NCI-H2107 (cell line): Measurements from ENCODE around the gene CYP39A1.

Experiments
- DNase-seq: peaks from one replicate; lab custom pipeline; 2025; lab: John Stamatoyannopoulos, UW

Gene CYP39A1

GRCh38 chr6:46652603-46653438 lies at the start of gene CYP39A1, which contains the start of gene SLC25A27:
TSS of gene CYP39A1 (minus strand) at chr6:46652818. CDS start at chr6:46652582, 236 bp downstream.
TSS of gene SLC25A27 (plus strand) at chr6:46652975. CDS start at chr6:46653193, 218 bp downstream.
- peak; percentile 48 for DNase-seq

GRCh38 chr6:46699970-46700369 lies 47.4 kb upstream of the CYP39A1 start:
- DNase-seq = no peak

DNA sequence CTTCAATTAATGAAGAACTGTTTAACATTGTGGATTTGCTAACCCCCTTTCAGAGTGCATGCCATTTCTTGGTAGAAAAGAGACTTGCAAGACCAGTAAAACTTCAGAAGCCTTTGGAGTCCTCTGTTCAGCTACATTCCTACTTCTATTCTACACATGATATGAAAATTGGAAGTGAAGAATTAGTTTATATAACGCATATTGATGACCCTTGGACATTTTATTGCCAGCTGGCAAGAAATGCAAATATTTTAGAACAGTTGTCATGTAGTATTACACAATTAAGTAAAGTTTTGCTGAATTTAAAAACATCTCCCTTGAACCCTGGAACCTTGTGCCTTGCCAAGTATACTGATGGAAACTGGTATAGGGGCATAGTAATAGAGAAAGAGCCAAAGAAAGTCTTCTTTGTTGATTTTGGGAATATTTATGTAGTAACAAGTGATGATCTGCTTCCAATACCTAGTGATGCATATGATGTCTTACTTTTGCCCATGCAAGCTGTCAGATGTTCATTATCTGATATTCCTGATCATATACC lies 38.4 kb upstream of the CYP39A1 start:
- DNase-seq = no peak

DNA sequence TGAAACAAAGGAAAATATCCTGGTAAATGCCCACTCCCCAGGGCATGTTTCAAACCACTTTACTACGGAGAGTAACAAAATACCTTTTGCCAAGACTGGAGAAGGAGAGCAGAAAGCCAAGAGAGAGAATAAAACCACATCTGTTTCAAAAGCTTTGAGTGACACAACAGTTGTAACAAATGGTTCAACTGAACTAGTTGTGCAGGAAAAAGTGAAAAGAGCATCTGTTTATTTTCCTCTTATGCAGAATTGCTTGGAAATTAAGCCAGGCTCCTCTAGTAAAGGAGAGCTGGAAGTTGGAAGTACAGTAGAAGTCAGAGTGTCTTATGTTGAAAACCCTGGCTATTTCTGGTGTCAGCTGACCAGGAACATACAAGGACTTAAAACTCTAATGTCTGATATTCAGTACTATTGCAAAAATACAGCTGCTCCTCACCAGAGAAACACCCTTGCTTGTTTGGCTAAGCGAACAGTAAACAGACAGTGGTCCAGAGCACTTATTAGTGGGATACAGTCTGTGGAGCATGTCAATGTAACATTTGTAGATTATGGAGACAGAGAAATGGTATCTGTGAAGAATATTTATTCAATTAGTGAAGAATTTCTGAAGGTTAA lies 37.6 kb upstream of the CYP39A1 start:
- DNase-seq = no peak

DNA sequence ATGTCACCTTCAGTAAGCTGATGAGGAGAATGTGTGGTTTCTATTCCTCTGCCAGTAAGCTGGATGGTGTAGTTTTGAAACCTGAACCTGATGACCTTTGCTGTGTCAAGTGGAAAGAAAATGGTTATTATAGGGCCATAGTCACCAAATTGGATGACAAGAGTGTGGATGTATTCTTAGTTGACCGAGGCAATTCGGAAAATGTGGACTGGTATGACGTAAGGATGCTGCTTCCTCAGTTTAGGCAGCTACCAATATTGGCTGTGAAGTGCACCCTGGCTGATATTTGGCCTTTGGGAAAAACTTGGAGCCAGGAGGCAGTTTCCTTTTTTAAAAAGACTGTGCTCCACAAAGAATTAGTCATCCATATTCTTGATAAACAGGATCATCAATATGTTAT lies 37.0 kb upstream of the CYP39A1 start:
- no peak for DNase-seq

- DNase-seq = no peak
Measured at GRCh38 chr6:46688966-46689335, 36.3 kb upstream of the CYP39A1 start.

- DNase-seq = no peak
Measured at GRCh38 chr6:46688117-46688965, 35.7 kb upstream of the CYP39A1 start.

- DNase-seq = no peak
Measured at GRCh38 chr6:46687619-46688097, 35.0 kb upstream of the CYP39A1 start, which contains the start of gene TDRD6. TSS of gene TDRD6 (plus strand) at chr6:46687885. CDS start at chr6:46688129, 244 bp downstream.

DNA sequence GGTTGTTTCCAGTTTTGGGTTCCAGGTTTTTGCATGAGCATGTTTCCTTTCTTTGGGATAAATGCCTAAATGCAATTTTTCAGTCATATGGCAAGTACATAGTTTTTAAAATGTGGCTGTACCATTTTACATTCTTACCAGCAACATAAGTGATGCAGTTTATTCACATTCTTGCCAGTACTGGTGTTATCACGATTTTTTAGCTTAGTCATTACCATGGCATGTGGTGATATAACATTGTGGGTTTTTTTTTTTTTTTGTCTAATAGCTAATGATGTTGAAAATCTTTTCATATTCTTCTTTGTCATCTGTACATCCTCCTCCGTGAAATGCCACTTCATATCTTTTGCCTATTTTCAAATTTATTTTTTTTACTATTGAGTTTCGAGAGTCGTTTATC lies 32.2 kb upstream of the CYP39A1 start:
- DNase-seq = no peak

DNA sequence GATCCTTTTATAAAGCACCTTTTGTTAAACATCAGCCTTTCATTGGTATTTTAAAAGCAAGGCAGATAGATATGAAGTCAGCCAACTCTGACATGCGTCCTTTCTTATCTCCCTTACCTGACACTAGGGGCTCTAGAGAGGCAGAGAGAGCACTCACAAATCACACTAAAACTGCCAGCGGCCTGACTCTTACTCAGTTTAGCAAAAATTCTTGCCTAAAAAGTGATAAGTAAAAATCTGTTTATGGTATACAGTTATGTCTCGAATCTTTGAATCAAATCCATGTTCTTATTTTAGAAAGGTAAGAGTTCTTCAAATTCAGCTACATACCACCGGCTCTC lies 24.7 kb upstream of the CYP39A1 start:
- no peak for DNase-seq

GRCh38 chr6:46676604-46677313 lies 24.1 kb upstream of the CYP39A1 start:
- no peak for DNase-seq

DNA sequence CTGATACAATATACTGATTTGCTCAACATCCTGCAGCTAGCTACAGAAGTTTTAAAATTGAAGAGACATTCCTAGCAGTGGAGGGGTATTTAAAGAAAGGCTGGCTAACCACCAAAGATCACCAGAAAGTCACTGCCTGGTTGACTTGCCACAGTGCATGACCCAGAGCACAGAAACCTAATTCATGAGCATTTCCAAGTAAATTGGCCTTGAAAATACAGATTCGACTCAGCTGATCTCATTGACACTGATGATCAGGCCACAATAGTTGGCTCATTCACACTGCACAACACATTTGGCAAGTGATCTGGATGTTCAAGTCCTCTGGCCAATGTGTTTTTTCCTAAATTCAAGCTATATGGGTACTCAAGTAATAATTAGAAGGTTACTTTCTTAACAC lies 21.8 kb upstream of the CYP39A1 start:
- DNase-seq = no peak

GRCh38 chr6:46667377-46667776 lies 14.8 kb upstream of the CYP39A1 start:
- no peak for DNase-seq

DNA sequence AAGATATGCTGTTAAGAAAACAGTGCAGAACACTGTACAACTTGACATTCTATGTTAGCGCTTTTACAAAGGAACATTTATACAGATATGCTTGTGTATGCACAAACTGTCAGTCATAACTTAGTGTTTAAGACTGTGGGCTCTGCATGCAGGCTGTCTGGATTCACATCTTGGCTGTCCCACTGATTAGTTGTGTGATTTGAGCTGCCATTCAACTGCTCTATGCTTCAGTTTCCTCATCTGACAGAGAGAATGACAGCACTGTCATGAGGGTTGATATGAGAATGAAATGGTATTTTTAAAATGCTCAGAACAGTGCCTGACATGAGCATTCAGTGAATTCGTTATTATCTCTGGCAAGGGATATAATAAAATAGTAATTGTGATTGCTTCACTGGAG lies 8.9 kb upstream of the CYP39A1 start:
- DNase-seq = no peak

- DNase-seq = no peak
Measured at GRCh38 chr6:46657642-46658041, 5.0 kb upstream of the CYP39A1 start.

DNA sequence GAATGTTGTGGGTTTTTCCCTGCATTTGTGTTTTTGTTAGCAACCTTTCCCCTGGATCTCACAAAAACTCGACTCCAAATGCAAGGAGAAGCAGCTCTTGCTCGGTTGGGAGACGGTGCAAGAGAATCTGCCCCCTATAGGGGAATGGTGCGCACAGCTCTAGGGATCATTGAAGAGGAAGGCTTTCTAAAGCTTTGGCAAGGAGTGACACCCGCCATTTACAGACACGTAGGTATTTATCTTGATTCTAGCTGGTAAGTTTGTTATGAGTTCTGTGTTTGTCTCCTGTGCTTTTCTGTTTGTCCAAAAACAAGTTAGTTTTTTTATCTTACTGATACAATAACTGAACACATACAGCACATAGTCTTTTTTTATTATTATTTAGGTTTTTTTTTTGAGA lies 3.2 kb upstream of the CYP39A1 start:
- DNase-seq = no peak

GRCh38 chr6:46653439-46654195 lies 999 bp upstream of the CYP39A1 start:
- DNase-seq = no peak

DNA sequence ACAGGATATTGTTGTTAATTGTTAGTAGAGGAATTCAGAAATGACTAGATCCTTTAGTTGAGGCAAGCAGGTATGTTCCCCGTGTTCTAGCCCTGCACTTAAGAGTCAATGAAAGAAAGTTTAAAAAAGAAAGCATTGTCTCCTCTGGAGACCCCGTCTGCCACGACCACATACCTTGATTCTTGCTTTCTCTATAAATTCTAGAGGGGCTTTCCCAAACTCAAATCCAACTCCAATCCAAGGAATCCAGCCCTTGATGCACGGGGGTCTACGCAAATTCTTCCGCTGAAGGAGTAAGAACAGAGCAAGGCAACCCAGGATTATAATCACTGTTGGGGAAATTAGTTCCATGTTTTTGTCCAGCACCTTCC lies 401 bp downstream of the CYP39A1 start:
- DNase-seq = no peak

DNA sequence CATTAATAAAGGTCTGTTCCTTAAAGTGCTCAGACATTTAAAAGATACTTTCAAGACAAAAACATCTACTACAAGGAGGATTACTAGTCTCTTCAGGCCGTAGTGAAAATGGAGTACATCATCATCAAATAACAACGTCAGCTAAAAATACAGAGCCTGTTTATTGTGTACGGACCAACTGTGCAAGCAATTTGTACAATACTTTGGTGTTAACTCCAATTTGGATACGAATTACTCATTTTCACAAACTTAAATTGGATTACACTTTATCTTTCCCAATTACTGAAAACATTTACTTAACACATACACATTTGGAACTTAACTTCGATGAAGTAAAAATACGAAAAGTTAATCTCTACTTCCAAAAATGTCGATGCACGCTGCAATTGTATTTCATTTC lies 802 bp downstream of the CYP39A1 start:
- DNase-seq = no peak

DNA sequence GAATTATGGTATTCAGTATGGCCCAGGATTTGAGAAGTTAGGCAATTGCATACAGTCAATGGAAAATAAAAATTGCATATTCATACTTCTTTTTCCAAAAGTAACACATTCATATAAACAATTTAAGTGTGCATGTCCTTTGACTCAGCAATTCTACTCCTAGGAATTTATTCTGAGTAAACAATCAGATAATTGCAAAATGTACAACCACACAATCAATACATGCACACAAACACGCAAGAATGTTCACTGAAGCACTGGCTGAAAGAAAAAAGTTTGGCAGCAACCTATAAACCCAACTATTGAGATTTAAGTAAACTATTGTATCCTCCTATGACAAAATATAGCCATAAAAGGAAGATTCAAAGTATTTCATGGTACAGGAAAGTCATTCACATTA lies 1.6 kb downstream of the CYP39A1 start:
- DNase-seq = no peak
